GM12891 (cell line): Measurements from ENCODE around the gene TMEM121B.

ENCODE experiments used
- POLR2A ChIP-seq: IDR thresholded peaks from 2 replicates; pipeline ENCODE4 v1.6.1; 2011; ENCODE audit warnings: low read depth, low read length, control low read depth
- POLR2AphosphoS5 ChIP-seq: IDR thresholded peaks from 2 replicates; pipeline ENCODE4 v1.6.1; 2011; ENCODE audit warnings: low read depth, low read length, control low read depth
- SPI1 ChIP-seq: IDR thresholded peaks from 2 replicates; pipeline ENCODE4 v1.6.1; 2011; ENCODE audit warnings: low read depth, low read length, control low read depth
- TAF1 ChIP-seq: IDR thresholded peaks from 2 replicates; pipeline ENCODE4 v1.6.1; 2011; ENCODE audit warnings: low read depth, low read length, control low read depth

- TF ChIP-seq POLR2AphosphoS5 (no peak), TAF1 (no peak), POLR2A (no peak), SPI1 (no peak)
Observed at GRCh38 chr22:17162731-17163130, 41.6 kb upstream of the TMEM121B start.
